KOPT-K1 (cell line): ENCODE measurements around the gene LMF1.
"Not testable (repeated sequence)": the region's sequence is repeated elsewhere in the genome, so short reads cannot be mapped to it uniquely, and the experiment has no call there.

Experiments used
- H3K27ac ChIP-seq: fragments of 200-600 bp; sonication (generic); 2 replicates; pipeline ENCODE4 v1.5.1; 2016; ENCODE audit warnings: antibody characterized with exemption, mild to moderate bottlenecking, low read depth, low read length; ENCODE audit not compliant: poor library complexity, severe bottlenecking
- H3K36me3 ChIP-seq: fragments of 200-600 bp; sonication (generic); 2 replicates; pipeline ENCODE4 v1.5.1; 2017; ENCODE audit warnings: antibody characterized with exemption, mild to moderate bottlenecking, low read length, moderate library complexity; ENCODE audit not compliant: insufficient read depth
- H3K9me3 ChIP-seq: fragments of 200-600 bp; sonication (generic); 2 replicates; pipeline ENCODE4 v1.5.1; 2017; ENCODE audit warnings: antibody characterized with exemption, low read length, mild to moderate bottlenecking; ENCODE audit not compliant: insufficient read depth, poor library complexity, severe bottlenecking

Gene LMF1

DNA sequence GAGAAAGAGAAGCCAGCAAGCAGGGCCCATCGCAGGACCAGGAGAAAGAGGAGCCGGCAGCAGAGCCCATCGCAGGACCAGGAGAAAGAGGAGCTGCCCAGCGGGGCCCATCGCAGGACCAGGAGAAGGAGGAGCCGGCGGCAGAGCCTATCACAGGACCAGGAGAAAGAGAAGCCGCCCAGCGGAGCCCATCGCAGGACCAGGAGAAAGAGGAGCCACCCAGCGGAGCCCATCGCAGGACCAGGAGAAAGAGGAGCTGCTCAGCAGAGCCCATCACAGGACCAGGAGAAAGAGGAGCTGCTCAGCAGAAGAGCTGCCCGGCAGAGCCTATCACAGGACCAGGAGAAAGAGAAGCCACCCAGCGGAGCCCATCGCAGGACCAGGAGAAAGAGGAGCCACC, 88.1 kb downstream of the LMF1 start:
- H3K9me3 ChIP-seq, H3K36me3 ChIP-seq, H3K27ac ChIP-seq: not testable (repeated sequence)

GRCh38 chr16:882256-882655, 88.5 kb downstream of the LMF1 start:
- no peaks in the 10 kb centered on the region for H3K36me3 ChIP-seq
- no peak overlapping the region for H3K27ac ChIP-seq
- H3K9me3 ChIP-seq = peaks cover 9% of the 10 kb centered on the region

DNA sequence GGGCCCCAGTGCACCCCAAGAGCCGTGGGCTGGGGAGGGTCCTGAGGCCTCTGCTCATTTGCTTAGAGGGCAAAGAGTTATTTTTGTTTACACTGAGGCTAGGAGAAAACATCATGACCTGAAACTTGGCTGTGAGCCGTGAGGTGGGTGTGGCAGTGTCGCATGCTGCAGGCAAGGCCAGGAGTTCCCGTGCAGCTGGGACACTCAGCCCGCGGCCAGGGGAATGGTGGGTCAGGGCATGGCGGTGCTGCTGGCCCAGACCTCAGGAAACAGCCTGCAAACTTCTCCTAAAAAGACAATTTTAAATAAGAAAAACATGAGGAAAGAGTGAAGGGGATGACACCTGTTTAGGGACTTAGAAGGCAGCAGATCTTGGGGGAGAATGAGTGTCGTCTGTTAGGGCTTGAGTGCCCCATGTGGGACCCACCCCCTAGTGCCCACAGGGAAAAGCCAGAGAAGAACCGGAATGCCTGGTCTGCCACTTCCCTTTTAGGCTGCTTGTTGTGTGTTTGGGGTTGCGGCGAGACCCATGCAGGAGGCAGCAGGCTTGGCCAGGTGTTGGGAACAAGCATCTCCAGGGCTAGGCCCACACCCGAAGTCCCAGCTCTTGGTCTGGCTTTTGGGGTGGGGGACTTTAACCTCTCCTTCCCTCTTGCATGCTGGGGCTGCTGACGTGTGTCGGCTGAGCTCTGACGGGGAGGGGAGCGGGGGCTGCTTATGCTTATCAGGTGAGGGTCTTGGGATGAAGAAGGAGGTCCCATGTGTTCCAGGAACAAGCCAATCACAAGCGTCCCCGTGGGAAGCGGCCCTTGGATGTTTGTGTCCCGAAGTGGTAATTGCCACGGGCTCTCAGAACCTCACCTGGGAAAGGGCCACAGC, 89.3 kb downstream of the LMF1 start:
- Histone ChIP-seq H3K36me3 (no peaks in the 10 kb centered on the region), H3K9me3 (peaks cover 9% of the 10 kb centered on the region), H3K27ac (no peak overlapping the region)

GRCh38 chr16:880471-881171, 90.2 kb downstream of the LMF1 start:
- Histone ChIP-seq H3K27ac (no peak overlapping the region), H3K9me3 (peaks cover 9% of the 10 kb centered on the region), H3K36me3 (no peaks in the 10 kb centered on the region)

DNA sequence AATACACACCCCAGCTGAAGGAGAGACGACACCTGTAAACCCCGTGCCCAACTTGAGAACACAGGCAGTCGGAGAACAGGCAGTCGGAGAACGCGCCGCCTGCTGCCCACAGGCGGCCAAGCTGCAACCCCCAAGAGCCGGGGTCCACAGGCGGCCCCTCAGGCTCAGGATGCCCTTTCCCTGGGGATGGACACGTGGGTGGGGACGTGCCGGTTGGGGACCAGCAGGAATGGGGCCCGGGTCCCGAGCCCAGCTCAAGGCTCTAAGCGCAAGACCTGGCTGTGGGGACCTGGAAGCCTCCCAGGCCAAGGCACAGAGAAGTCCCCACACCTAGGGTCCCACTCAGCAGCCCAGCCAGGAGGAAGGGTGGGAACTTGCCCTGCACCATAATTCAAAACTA, 90.8 kb downstream of the LMF1 start:
- Histone ChIP-seq H3K9me3 (peaks cover 9% of the 10 kb centered on the region), H3K36me3 (no peaks in the 10 kb centered on the region), H3K27ac (no peak overlapping the region)

- peaks cover 4% of the 10 kb centered on the region for H3K9me3 ChIP-seq
- H3K36me3 ChIP-seq = no peaks in the 10 kb centered on the region
- H3K27ac ChIP-seq = no peak overlapping the region
Measured at GRCh38 chr16:879461-879861, 91.3 kb downstream of the LMF1 start.

- Histone ChIP-seq H3K36me3 (no peaks in the 10 kb centered on the region), H3K27ac (no peak overlapping the region), H3K9me3 (no peaks in the 10 kb centered on the region)
Measured at GRCh38 chr16:878886-879285, 91.9 kb downstream of the LMF1 start.

DNA sequence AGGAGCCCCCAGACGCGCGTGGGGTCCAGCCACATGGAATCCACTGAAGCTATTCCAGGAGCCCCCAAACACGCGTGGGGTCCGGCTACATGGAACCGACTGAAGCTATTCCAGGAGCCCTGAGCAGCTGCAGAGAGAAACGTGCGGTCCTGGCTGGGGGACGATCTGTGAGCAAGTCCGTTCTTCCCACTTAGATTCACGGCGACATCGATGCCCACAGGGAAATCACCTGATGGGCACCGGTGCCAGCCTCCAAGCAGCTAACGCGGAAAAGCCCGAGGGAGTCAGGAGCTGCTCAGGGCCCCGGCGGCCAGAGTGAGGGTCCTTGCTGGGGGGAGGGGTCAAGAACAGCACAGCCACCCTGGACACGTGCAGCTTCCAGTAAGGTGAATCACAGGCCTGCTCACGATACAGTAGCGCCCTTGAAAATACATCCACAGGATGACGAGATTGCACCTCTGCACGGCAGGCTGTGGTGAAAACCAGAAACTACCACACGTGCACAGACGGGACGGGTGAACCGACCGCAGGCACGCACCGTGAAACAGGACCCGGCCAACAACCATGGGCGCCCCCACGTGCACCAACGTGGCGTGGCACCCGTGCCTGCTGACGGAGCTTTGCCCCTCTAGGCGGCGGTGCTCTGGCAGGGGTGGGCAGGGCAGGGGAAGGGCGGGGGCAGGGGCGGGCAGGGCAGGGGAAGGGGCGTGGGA, 92.6 kb downstream of the LMF1 start:
- H3K27ac ChIP-seq = no peak overlapping the region
- no peaks in the 10 kb centered on the region for H3K9me3 ChIP-seq
- H3K36me3 ChIP-seq = no peaks in the 10 kb centered on the region

GRCh38 chr16:877242-878071, 93.3 kb downstream of the LMF1 start:
- Histone ChIP-seq H3K27ac (no peak overlapping the region), H3K9me3 (no peaks in the 10 kb centered on the region)

GRCh38 chr16:876523-877241, 94.1 kb downstream of the LMF1 start:
- no peak overlapping the region for H3K27ac ChIP-seq
- no peaks in the 10 kb centered on the region for H3K9me3 ChIP-seq
- no peaks in the 10 kb centered on the region for H3K36me3 ChIP-seq

More at GRCh38 chr16:877242-878071, 93.3 kb downstream of the LMF1 start:
- H3K36me3 ChIP-seq = no peaks in the 10 kb centered on the region

GRCh38 chr16:876041-876335, 94.8 kb downstream of the LMF1 start:
- no peak overlapping the region for H3K27ac ChIP-seq
- no peaks in the 10 kb centered on the region for H3K9me3 ChIP-seq
- H3K36me3 ChIP-seq = no peaks in the 10 kb centered on the region

GRCh38 chr16:875182-876040, 95.4 kb downstream of the LMF1 start:
- Histone ChIP-seq H3K9me3 (no peaks in the 10 kb centered on the region), H3K36me3 (no peaks in the 10 kb centered on the region), H3K27ac (no peak overlapping the region)

DNA sequence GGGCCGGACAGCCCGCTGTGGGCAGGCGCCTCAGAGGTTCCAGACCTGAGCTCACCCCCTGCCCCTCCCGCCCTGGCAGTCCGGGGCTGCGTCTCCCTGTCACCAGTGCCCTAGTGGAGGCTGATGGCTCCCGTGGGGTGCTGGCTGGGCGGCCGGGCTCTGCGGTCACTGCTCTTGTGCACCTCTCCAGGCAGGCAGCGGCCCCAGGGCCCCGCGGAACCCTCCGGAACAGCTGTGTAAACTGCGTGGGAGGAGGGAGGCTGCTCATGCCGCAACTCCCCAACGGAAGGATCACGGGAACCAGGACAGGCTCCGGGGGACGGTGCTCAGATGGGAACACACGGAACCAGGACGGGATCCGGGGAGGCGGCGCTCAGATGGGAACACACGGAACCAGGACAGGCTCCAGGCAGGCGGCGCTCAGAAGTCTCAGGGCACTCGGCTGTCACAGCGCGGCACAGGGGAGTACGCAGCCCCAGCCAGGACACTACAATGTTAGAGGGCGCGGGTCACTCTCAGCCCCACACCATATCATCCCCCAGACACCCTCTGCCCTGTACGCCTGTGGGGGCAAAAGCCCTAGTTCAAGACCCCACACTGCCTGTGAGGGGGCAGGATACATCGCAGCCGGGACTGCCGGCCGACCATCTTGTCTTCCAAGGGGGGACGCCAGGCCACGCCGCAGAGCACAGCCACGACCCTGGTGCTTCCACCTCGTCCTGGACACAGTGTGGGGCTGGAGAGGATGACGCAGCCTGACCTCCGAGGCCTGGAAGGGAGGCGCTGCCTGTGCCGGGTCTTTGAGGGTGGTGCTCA, 96.2 kb downstream of the LMF1 start:
- no peaks in the 10 kb centered on the region for H3K9me3 ChIP-seq
- no peaks in the 10 kb centered on the region for H3K36me3 ChIP-seq
- no peak overlapping the region for H3K27ac ChIP-seq
